NK-92 treated with Interleukin-12 subunit alpha and Interleukin-12 subunit beta, amount 100 ng/mL, for 24 hours (cell line): ENCODE data around the gene RSU1.

Source experiments
- DNase-seq: peaks from one replicate; lab custom pipeline; 2025; lab: John Stamatoyannopoulos, UW

RSU1 gene

DNA sequence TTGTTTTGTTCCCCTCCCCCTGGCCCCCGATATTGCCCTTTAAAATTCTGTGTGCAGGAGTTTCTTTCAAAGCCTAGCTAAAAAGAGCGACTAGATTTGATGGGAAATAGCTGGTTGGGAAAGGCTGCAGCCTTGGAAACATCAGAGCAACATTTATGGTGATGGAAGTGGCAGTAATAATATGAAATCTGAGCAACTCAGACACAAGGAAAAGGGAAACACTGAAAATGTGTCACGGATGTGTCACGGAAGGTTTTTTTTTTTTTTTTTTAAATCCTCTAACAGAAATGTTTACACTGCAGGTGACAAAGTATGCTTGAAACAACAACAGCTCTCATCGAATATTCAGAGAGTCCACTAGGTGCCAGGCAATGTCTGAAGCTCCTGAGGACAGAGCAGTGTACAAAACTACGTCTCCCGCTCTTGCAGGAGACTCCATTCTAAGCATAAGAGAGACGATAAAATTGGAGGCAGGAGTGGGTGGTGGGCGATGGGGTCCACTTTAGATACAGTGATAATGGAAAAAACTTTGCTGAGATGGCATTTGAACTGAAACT lies 143.0 kb downstream of the RSU1 start:
- DNase-seq: no peak

DNA sequence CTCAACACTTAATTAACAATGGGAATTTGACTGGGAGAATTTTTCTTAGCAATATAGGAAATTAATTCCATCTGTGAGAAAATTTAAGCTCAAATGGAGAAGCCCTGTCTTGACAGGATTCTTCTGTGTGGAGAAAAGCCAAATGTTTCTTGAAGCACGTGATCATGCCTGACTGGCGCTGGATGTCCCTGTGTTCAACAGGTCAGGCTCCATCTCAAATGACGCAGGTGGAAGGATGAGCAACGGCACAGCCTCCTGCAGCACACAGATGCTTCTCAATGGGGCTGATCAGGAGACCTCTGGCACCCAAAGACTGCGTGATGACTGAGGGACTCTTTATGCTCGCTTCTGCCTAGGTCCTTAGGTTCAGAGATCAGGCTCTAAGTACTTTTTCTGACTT lies 143.8 kb downstream of the RSU1 start:
- no peak for DNase-seq

DNA sequence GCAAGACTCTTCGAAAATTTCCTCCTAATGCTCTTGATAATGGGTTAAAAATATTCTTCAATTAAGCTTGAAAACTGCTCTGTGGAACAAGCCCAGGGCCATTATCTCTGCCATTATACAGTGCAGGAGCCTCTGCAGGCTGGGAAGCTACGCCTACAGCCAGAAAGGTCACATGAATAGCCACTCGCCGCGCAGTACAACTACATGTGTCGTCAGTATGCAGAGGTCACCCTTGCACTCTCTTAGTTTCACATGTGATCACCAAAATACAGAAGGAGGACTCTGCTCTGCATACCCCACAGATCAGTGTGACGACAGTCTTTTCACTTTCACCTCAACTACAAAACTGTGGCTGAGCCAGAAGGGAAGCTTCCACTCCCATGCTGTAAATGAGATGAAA lies 153.8 kb downstream of the RSU1 start:
- DNase-seq: no peak

DNA sequence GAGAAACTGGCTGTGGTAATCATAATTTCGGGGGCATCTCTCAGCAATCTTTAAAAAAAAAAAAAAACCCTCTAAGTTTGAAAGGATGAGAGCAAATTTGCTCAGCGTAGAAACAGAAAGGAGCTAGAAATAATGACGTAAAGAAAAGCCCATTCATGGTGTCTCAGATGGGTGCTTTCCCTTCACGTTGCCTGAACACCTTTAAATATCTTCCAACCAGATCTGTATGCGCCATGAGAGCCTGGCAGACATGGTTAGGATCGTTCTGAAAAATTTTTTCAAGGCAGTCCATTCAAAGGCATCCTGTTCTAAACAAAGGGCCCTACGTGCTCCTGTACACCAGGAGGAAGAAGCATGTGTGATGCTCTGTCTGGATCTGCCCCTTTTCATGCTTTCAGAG lies 154.3 kb downstream of the RSU1 start:
- DNase-seq: no peak

DNA sequence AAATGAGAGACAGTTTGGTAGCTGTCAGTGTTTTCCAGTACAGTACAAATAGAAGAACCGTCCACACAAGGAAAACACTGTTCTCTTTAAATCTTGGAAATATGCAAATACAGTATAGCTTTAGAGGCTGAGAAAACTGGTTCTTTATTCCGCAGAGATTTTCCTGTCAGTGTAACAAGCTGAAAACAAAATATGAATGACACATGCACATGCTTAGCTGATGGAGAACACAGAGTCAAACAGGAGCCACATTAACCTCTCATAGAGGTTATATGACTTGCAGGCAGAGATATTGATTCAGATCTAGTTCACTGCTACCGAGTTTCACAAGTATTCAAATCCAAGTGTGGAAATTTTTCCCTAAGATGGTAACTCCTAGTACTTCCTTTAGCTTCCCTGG lies 160.3 kb downstream of the RSU1 start:
- DNase-seq: no peak

DNA sequence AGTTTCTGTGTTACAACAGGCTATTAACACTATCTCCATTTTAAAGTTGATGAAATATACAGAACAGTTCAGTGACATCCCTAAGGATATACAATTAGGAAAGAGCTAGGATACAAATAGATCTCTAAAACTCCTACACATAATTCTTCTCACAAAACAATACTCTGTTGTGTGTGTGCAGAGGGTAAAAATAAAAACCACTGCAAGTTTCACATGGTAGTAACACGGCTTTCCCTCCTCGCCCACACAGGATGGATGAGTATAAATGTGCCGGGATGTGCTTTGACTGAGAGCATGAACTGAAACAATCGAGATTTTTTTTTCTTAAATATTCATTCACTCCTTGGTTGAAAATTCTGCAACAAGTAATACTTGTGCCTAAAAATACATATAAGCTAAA lies 164.0 kb downstream of the RSU1 start:
- DNase-seq: no peak

DNA sequence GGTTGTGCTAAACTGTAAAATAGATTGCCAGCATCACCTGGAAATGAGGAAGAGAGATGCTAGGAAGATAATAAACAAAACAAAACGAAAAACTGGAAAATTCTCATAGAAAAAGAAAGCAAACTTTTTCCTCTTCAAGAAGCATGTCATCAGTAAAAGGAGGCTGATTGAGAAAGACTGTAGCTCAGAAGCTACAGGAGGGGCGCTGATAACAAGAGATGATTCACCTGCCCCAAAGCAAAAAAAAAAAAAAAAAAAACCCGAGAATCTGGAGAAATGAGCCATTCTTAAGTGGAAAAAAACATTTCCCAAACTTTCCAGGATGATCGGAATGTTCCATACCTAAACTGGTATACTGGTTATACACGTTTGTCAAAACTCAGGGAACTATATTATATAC lies 165.1 kb downstream of the RSU1 start:
- no peak for DNase-seq

DNA sequence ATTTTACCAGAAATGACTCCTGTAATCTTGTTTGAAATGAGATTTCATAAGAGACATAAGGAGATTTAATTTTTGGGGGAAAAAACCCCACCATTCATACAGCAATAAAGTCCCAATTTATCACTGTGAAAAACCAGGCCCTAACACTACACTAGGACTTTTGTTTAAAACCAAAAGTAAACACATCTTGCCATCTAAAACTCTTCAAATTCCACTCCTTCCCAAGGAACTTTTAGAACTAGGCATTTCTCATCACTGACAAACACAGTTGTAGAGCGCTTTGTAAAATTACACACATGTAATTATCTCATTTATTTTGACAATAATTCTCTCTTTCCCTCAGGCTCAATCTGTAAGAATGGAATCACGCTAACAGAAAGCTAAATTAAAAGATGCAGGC lies 167.5 kb downstream of the RSU1 start:
- no peak for DNase-seq

DNA sequence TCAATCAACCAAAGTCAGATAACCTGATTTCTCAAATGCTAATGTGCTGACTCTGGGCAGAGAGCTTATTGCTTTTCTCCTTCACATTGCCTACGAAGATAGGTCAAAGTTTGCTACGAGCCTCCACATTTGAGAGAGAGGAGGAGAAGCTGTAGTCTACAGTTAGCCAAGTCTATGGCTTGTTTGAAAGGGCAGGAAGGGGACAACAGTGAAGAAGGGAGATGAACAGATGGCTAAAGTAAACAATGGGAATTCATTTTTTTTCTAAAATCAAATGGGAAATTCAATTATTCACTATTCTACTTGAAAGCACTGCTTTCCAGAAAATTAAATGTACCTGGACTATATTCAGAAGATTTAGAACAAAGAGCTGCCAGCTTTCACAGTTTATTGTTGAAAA lies 168.9 kb downstream of the RSU1 start:
- DNase-seq: no peak

DNA sequence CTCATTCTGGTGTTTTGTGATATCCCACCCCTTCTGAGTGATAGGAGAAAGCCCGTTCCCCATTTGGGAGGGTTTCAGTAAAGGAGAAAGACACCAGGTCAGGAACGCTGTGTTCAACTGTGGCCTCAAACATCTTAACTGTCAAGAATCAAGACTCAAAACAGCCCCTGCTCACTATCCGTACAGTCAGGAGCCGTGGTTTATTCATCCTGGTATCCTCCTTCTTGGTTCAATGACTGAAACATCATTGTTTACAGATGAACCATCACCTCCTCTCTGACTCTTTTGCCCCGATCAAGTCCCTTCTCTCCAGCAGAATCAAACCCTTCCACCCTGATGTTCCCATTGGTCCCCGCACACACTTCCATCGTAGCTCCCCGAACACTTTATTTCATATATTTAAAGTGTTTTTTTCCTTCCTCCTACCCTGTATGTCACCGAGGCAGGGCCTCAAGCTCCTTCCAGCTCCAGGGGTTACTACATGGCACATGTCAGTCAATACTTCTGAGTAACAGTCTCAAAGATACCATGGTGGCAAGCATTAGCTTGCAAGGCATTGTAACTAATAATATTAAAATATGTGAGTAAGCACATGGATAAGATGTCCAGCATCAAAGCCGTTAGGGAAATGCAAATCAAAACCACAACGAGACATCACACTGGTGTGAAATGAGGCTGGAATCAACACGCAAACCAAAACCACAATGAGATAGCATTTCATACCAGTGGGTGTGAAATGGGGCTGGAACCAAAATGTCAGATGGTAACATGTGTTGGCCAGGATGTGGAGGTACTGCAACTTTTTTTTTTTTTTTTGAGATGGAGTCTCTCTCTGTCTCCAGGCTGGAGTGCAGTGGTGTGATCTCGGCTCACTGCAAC lies 170.8 kb downstream of the RSU1 start:
- no peak for DNase-seq

DNA sequence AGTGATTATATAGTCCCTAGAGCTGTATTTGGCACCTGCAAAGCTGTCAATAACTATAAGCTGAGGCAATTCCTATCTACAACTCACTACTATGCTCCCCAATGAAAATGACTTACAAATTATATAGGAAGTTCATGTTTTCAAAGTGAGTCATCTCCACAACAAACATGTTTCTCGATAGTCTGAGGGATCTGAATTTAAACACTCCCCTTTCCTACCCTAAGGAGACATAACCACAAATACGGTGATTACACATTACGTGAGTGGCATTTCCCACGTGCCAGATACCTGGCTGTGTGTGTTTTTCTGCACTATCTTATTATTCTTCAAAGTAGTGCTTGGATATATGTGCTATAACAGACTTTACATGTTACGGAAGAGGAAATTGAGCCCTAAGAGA lies 173.1 kb downstream of the RSU1 start:
- no peak for DNase-seq

DNA sequence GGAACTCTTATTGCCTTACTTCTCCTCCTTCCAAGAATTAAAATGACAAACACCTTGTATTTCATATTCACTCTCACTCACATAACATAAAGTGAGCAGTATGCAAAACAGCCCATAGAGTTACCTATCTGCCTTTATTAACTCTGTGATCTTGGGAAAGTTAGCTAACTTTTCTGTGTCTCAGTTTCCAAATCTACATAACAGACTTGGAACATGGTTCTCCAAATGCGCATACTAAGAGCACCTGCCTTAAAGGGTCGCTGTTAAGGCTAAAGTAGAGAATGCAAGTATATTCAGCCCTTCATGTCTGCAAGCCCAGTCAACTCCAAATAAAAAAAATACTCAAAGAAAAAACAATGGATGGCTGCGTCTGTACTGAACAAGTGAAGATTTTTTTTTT lies 173.7 kb downstream of the RSU1 start:
- DNase-seq: no peak

DNA sequence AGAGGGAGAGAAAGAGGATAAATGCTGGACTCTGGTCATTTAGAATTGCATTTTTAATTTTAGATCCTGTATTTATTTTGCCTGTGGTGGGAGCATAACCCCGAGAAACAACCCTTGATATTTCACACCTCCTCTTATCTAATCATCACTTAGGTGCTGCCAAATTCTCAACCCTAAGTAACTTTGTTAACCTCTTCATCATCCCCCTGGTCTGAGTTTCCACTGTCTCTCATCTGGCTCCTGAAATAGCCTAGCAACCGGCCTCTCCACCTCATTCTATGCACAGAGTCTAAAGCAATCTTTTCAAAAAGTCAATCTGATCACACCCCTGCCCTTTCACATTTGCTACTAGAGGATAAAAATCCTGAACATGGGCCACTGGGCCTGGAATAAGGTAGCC lies 177.1 kb downstream of the RSU1 start:
- no peak for DNase-seq

DNA sequence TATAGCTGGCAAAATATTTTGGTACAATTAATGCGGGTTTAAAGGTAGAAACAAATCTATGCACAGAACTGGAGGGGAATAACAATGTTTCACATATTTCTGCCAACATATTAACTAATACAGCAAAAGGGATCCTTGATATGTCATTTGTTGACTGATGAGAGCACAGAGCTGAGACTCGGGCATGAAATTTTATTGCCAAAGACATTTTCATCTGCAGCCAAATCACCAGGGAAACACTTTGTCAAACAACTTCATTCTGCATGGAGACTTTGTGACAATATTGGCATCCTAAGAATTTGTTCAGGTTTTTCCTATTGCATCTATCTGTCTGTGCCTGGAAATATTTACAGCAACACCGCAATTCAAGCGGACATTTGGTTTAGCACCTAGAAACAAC lies 177.8 kb downstream of the RSU1 start:
- DNase-seq: no peak

DNA sequence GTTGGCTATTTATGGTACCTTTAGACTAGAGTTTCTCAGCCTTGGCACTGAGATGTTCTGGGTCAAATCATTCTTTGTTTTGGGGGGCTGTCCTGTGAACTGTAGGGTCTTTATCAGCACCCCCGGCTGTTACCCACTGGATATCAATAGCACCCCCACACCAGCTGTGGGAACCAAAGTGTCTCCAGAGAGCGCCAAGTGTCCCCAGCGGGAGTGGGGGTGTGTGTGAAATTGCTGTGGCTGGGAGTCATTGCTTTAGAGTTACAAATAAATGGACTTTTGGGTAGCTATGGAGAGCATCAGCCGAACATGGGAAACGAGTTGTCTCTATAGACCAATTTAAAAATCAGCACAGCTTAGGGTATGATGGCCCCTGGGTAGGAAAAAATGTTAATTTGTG lies 184.2 kb downstream of the RSU1 start:
- DNase-seq: no peak

DNA sequence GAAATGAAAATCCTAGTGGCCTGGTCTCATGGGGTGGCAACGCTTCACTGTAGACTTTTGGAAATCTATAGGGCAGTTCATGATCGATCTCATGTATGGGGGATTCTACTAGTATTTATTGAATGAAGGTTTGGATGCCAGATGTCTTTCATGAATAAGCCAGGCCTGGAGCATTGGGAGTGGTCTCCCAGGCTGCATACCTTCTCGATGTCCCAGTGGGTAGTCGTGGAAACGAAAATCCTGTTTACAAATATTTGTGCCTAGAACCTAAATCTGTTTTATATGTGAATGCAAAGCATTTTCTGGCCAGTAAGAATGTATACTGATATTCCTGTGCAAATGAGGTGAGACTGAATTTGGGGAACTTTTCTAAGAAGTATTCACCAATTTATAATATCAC lies 190.5 kb downstream of the RSU1 start:
- DNase-seq: no peak

DNA sequence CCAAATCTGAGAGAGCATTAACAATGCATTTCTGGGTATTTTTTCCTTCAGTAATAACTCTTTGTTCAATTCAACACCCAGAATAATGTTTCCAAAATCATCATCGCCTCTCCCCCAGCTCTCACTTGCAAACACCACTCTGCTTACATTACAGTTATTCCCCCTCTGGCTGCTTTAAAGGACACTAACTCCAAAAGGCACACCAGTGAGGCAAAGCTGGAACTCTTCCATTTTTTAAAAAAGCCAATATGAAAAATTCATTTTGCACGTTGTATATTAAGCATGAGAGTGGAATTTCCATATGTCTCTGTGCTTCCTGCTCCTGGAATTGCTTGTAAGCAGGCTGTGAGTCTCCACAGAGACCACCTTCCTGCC lies 204.3 kb downstream of the RSU1 start:
- no peak for DNase-seq

DNA sequence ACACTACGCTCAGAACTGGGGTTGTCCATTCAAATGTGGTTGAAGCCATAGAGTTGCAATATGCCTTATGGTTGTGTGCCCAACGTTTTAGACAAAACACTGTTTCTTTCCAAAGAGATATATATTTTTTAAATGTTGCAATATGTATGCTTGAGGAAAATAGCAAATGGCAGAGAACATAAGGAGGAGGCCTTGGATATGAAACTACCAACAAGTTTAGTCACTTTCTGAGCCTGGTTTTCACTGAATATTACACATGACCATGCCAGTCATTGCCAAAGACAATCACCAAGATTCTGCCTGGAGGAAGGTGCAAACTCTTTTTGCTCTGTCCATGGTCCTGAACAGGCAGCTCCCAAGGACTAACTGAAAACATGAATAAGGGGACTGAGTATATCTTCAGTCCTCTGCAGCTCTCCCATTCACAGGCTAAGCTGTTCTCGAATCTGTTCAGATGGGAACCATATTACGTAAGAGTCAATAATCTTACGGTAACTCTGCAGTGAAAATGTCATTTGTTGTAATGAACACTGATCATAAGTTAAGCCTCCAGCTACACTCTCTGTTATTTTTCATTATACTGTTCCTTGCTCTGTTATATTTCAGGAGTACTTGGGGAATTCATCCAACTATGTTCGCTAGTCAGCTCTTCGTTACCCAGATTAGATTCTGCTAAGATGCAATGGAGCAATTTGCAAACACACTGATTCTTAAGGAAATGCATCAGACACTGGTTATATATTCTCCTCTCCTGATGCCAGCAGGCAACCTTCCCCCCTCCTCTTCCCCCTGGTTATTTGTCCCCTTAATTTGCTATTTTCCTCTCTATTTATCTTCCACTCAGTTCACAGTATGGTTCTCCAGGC lies 204.9 kb downstream of the RSU1 start:
- no peak for DNase-seq

DNA sequence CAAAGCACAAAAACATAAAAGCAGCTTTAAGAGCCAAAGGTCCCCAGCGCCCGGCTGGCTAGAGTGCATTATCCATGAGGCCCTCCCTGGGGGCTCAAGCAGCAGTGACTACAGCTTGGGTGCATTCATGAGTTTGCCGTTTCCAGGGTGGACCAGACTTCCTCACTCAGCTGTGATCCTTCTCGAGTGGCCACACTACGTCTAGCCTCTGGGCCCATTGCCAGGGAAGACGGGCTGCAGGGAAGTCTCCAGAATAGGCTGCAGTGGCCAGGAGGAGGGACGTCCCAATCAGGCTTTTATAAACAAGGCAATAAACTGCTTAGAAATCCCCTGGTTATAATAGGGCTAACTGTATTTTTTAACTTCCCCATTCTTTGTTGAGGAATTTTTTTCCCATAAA lies 206.2 kb downstream of the RSU1 start:
- no peak for DNase-seq

DNA sequence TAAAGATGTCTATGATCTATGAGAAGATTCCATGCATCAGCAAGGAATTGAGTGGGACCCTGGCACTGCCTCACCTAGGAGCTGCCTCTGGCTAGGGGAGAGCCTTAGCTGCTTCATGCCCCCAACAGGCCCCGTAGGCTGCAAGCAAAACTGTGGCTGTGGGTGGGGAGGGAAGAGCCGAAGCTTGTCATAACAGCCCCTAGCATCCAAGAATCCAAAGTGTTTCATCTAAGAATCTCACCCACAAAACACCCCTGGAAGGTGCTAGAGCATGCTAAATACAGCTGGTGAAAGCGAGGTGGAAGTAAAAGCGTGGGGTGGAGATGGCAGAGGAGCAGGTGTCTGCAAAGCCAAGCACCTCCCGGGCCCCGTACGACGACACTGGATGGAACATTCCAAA lies 208.0 kb downstream of the RSU1 start:
- no peak for DNase-seq

DNA sequence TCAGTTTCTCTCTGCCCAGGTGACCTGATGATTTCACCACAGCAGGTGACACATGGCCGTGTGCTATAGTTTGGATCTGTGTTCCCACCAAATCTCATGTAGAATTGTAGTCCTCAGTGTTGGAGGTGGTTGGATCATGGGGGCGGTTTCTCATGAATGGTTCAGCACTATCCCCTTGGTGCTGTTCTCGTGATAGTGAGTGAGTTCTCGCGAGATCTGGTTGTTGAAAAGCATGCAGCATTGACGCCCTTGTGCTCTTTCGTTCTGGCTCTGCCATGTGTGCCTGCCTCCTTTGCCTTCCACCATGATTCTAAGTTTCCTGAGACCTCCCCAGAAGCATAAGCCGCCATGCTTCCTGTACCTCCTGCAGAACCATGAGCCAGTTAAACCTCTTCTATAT lies 210.3 kb downstream of the RSU1 start:
- DNase-seq: no peak

DNA sequence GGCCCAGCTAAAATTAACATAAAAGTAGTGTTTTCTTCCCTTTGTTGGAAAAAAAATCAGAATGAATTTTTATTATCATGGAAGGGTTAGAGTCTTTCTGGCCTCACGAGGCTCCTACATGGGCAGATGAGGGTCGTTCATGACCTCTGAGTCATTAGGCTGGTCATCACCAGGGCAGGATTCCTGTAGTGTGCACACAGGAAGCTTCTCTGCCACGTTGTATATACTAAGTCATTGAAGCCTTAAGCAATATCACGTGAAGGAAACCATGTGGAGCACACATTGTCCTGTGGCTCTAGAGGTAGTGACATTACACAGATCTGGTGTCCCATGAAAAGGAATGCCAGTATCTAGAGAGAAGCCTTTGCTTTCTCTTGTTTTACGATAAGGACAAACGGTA lies 210.8 kb downstream of the RSU1 start:
- DNase-seq: no peak

DNA sequence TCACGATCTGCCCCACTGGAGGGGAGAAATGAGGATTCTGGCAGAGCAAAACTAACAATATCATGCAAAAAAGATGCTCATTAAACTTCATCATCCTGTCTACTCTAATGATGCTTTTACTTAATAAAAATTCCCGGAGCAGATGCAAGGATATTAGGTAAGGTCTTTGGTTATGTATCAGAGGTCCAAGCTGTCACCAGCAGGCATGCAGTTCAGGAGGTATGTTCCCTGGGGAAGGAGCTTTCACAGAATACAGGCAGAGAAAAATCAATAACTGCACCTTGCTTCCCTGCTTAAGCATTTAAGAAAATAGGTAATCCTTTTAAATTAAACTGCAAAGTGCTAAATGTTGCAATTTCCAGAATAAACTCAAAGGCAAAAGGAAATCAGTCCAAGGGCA lies 213.9 kb downstream of the RSU1 start:
- no peak for DNase-seq
